Measurements from ENCODE around the gene SELENOI.
"Not testable (repeated sequence)": the region's sequence is repeated elsewhere in the genome, so short reads cannot be mapped to it uniquely, and the experiment has no call there.

SELENOI gene, protein sequence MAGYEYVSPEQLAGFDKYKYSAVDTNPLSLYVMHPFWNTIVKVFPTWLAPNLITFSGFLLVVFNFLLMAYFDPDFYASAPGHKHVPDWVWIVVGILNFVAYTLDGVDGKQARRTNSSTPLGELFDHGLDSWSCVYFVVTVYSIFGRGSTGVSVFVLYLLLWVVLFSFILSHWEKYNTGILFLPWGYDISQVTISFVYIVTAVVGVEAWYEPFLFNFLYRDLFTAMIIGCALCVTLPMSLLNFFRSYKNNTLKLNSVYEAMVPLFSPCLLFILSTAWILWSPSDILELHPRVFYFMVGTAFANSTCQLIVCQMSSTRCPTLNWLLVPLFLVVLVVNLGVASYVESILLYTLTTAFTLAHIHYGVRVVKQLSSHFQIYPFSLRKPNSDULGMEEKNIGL

GRCh38 chr2:26345545-26346453 is at the start of gene SELENOI:
Gene SELENOI (plus strand): TSS chr2:26346143. CDS start chr2:26346233, 90 bp downstream.
- Histone ChIP-seq H3K36me3 (peaks cover 7% of the 10 kb centered on the region; the same call in 1 of the 2 replicates), H3K27ac (peak within 1 kb of the TSS; percentile 88), H3K4me1 (peaks cover 35% of the 10 kb centered on the region), H3K27me3 (no peaks in the 10 kb centered on the region), H3K9ac (peak within 1 kb of the TSS; percentile 91), H3K4me3 (peak within 1 kb of the TSS; percentile 87), H3K9me3 (no peaks in the 10 kb centered on the region), H3K4me2 (peak within 1 kb of the TSS; percentile 90), H4K20me1 (peaks cover 38% of the 10 kb centered on the region)
- TF ChIP-seq Cebpa-rat (IDR thresholded peaks at IDR 0.05), result no peak

DNA sequence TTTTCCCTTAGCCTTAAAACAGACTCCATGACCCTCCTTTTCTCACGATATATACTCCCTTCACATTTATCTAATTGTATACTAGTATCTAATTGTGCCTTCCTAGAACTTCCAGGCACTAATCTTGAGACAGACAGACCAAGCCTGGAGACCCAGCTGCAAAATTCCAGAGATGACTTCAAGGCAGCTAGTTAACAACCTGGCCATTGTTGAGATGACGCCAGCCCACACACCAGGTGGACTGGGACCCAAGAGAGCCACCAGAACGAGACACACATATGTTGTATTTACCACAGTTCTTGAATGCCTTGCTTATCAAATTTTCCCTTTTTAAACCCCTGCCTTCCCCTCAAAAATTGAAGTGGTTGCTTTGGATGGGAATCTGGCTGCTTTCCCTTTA is 48.9 kb upstream of the SELENOI start:
- H3K9ac ChIP-seq, result no peak overlapping the region
- no peaks in the 10 kb centered on the region for H4K20me1 ChIP-seq
- no peak for TF ChIP-seq Cebpa-rat (IDR thresholded peaks at IDR 0.05)
- H3K4me3 ChIP-seq, result no peak overlapping the region
- H3K4me1 ChIP-seq, result peaks cover 18% of the 10 kb centered on the region
- no peaks in the 10 kb centered on the region for H3K27me3 ChIP-seq
- H3K36me3 ChIP-seq, result no peaks in the 10 kb centered on the region
- no peak overlapping the region for H3K4me2 ChIP-seq
- H3K27ac ChIP-seq, result no peak overlapping the region
- no peaks in the 10 kb centered on the region for H3K9me3 ChIP-seq

- Histone ChIP-seq H4K20me1 (no peaks in the 10 kb centered on the region), H3K9ac (0 out of 2 replicates have a peak overlapping the region, but pooled peaks have one; percentile 78), H3K27me3 (no peaks in the 10 kb centered on the region), H3K4me1 (peaks cover 18% of the 10 kb centered on the region), H3K36me3 (no peaks in the 10 kb centered on the region), H3K27ac (peak overlapping the region; percentile 82; the same call in 1 of the 2 replicates), H3K4me3 (peak overlapping the region; percentile 63; the same call in 1 of the 2 replicates), H3K4me2 (peak overlapping the region; percentile 92), H3K9me3 (no peaks in the 10 kb centered on the region)
- TF ChIP-seq Cebpa-rat (IDR thresholded peaks at IDR 0.05), result no peak
Observed at GRCh38 chr2:26298286-26298637, 47.7 kb upstream of the SELENOI start.

- Histone ChIP-seq H3K27me3 (no peaks in the 10 kb centered on the region), H3K4me2 (peak overlapping the region; percentile 92), H3K27ac (peak overlapping the region; percentile 82), H3K4me3 (peak overlapping the region; percentile 63), H3K4me1 (peaks cover 18% of the 10 kb centered on the region), H3K9ac (peak overlapping the region; percentile 78), H3K9me3 (no peaks in the 10 kb centered on the region), H3K36me3 (no peaks in the 10 kb centered on the region), H4K20me1 (no peaks in the 10 kb centered on the region)
- no peak for TF ChIP-seq Cebpa-rat (IDR thresholded peaks at IDR 0.05)
Observed at GRCh38 chr2:26298638-26299393, 47.1 kb upstream of the SELENOI start.

DNA sequence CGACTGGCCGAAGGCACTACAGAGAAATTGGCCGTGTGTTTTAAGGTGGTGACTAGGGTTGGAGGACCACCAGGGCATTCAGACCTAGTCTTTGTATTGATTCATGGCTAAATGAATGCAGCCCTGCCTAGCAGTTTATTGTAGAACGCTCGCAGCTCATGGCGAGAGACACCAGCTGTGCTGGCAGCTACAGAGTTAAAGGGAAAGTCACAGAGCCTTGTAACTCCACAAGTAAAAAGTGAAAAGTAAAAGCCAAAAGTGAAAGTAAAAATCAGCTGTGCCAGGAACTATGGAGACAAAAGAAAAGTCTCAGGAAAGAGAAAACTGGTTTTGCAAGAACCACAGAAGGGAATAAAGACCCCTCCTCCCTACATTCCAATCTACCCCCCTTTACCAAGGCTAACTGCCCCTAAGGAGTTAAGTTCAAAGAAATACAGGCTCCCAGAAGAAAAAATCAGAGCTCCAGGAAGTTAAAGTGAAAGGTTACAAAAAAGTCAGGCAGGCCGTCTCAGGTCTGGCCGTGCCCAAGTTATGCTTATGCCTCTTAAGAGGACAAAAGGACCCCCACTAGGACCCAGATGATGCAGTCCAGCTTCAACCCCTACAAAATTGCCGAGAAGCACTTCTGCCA is 46.4 kb upstream of the SELENOI start:
- Histone ChIP-seq H4K20me1 (no peaks in the 10 kb centered on the region), H3K4me2 (peak overlapping the region; percentile 92), H3K4me3 (peak overlapping the region; percentile 63), H3K9me3 (no peaks in the 10 kb centered on the region), H3K4me1 (peaks cover 18% of the 10 kb centered on the region), H3K27me3 (no peaks in the 10 kb centered on the region), H3K9ac (peak overlapping the region; percentile 78), H3K36me3 (no peaks in the 10 kb centered on the region), H3K27ac (peak overlapping the region; percentile 82)
- TF ChIP-seq Cebpa-rat (IDR thresholded peaks at IDR 0.05), result no peak

DNA sequence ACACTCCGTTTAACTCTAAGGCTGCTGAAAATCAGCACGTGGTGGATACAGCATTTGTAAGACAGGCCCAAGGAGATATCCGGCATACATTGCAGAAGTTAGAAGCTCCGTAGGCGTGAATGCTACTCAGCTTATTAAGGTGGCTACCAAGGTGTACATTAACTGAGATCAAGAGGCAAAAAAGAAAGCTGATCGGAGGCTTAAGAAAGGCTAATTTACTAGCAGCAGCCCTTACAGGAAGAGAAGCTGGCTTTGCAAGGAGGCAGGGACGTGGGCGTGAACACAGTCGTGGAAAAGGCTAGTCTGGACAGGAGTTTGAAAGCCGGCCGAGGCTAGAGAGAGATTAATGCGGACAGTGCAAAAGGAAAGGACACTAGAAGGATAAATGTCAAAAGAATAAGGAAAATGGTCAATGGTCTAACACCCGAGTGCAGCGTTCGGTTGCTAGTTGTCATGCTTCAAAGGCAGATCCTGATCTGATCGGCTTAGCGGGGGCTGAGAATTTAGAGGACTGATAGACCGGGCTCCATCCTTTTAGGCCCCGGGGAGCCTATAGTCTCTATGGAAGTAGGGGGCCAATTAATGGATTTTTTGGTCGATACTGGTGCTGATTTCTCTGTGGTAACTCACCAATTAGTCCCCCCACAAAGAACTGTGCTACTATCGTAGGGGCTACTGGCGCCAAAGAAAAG is 45.6 kb upstream of the SELENOI start:
- Histone ChIP-seq H3K27ac (peak overlapping the region; percentile 82), H3K4me1 (peaks cover 18% of the 10 kb centered on the region), H3K36me3 (no peaks in the 10 kb centered on the region), H3K27me3 (no peaks in the 10 kb centered on the region), H4K20me1 (no peaks in the 10 kb centered on the region), H3K9me3 (no peaks in the 10 kb centered on the region), H3K4me3 (peak overlapping the region; percentile 63), H3K9ac (0 out of 2 replicates have a peak overlapping the region, but pooled peaks have one; percentile 78), H3K4me2 (peak overlapping the region; percentile 92)
- no peak for TF ChIP-seq Cebpa-rat (IDR thresholded peaks at IDR 0.05)

DNA sequence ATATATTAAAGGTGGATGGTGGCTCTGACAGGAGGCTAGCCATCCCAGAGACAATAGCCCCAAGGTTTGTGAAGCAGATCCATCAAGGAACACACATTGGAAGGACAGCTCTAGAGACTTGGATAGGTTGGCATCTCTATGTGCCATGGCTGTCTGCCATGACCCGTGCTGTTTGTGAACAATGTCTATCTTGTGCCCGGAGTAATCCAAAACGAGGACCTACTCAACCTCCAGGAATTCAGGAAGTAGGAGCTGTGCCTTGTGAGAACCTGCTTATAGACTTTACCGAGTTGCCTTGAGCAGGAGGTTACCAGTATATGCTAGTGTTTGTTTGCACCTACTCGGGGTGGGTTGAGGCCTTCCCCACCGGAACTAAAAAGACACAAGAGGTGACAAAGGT is 43.1 kb upstream of the SELENOI start:
- peaks cover 18% of the 10 kb centered on the region for H3K4me1 ChIP-seq
- no peak overlapping the region for H3K4me3 ChIP-seq
- no peak for TF ChIP-seq Cebpa-rat (IDR thresholded peaks at IDR 0.05)
- H3K27ac ChIP-seq, result no peak overlapping the region
- H3K36me3 ChIP-seq, result no peaks in the 10 kb centered on the region
- H3K9ac ChIP-seq, result no peak overlapping the region
- no peak overlapping the region for H3K4me2 ChIP-seq
- H3K27me3 ChIP-seq, result no peaks in the 10 kb centered on the region
- H3K9me3 ChIP-seq, result no peaks in the 10 kb centered on the region
- H4K20me1 ChIP-seq, result no peaks in the 10 kb centered on the region

- H3K9me3 ChIP-seq, H3K9ac ChIP-seq, H3K4me1 ChIP-seq: not testable (repeated sequence)
Observed at GRCh38 chr2:26305094-26305493, 40.8 kb upstream of the SELENOI start.

More at GRCh38 chr2:26305094-26305493, 40.8 kb upstream of the SELENOI start:
- not testable (repeated sequence) for H3K4me2 ChIP-seq, H3K36me3 ChIP-seq, H3K4me3 ChIP-seq, H3K27me3 ChIP-seq, H3K27ac ChIP-seq, H4K20me1 ChIP-seq

Measured in BLaER1 (cell line).